CD4-positive, alpha-beta T cell treated with Interleukin-17A for 1 hour (primary cell): ENCODE data around the gene NKD2.
"Not testable (repeated sequence)": the region's sequence is repeated elsewhere in the genome, so short reads cannot be mapped to it uniquely, and the experiment has no call there.

Source experiments
- DNase-seq: peaks from one replicate; pipeline ENCODE4 v3.0.0-alpha.2; 2020

The NKD2 gene

GRCh38 chr5:1008451-1009358 lies at the start of gene NKD2:
TSS of gene NKD2 (plus strand) at chr5:1008802. CDS start at chr5:1009058, 256 bp downstream.
- DNase-seq = peak; percentile 22

- DNase-seq = no peak
Observed at GRCh38 chr5:959581-960531, 48.7 kb upstream of the NKD2 start.

- no peak for DNase-seq
Observed at GRCh38 chr5:960551-960950, 48.1 kb upstream of the NKD2 start.

- no peak for DNase-seq
Observed at GRCh38 chr5:961002-961710, 47.4 kb upstream of the NKD2 start.

- DNase-seq = no peak
Observed at GRCh38 chr5:961711-962240, 46.8 kb upstream of the NKD2 start.

GRCh38 chr5:962386-962785 lies 46.2 kb upstream of the NKD2 start:
- DNase-seq = no peak

GRCh38 chr5:962801-963200 lies 45.8 kb upstream of the NKD2 start:
- no peak for DNase-seq

- no peak for DNase-seq
Observed at GRCh38 chr5:963310-963672, 45.3 kb upstream of the NKD2 start.

- DNase-seq = peak; percentile 29
Observed at GRCh38 chr5:963673-964531, 44.7 kb upstream of the NKD2 start.

GRCh38 chr5:964821-965220 lies 43.8 kb upstream of the NKD2 start:
- DNase-seq = no peak

- no peak for DNase-seq
Observed at GRCh38 chr5:965604-966344, 42.8 kb upstream of the NKD2 start.

- no peak for DNase-seq
Observed at GRCh38 chr5:966345-966710, 42.3 kb upstream of the NKD2 start.

- no peak for DNase-seq
Observed at GRCh38 chr5:966941-967340, 41.7 kb upstream of the NKD2 start.

- no peak for DNase-seq
Observed at GRCh38 chr5:968881-969280, 39.7 kb upstream of the NKD2 start.

- DNase-seq = no peak
Observed at GRCh38 chr5:969408-969839, 39.2 kb upstream of the NKD2 start.

- not testable (repeated sequence) for DNase-seq
Observed at GRCh38 chr5:972575-972974, 36.0 kb upstream of the NKD2 start.

GRCh38 chr5:976849-977751 lies 31.5 kb upstream of the NKD2 start:
- no peak for DNase-seq

GRCh38 chr5:978054-978453 lies 30.5 kb upstream of the NKD2 start:
- DNase-seq = no peak

GRCh38 chr5:978693-979092 lies 29.9 kb upstream of the NKD2 start:
- no peak for DNase-seq
